ENCODE results near the gene PRKAG2. TPM values are rescaled to one million over a fixed set of nuclear protein-coding genes. Genes with fewer than 3 reads are reported as not detected.

PRKAG2 gene
- total and polyA plus RNA-seq, 4 donors = 17.5 to 33.3 (median 23.9) TPM

- Histone ChIP-seq H3K27ac (ENCODE audit: low read depth in 1 of 2, low read length in 1 of 2) (no peak overlapping the region), H3K9ac (ENCODE audit: insufficient read depth in 1 of 2, low read length in 2 of 2) (no peak overlapping the region), H3K9me3 (ENCODE audit: control insufficient read depth in 4 of 4, insufficient read depth in 3 of 4, low read length in 3 of 4) (no peaks in the 10 kb centered on the region), H3K4me1 (ENCODE audit: control insufficient read depth in 5 of 5, insufficient read depth in 5 of 5, low read length in 5 of 5) (no peaks in the 10 kb centered on the region), H3K27me3 (ENCODE audit: control insufficient read depth in 3 of 3, insufficient read depth in 3 of 3, low read length in 2 of 3) (peaks cover 0 to 33% (median 0%) of the 10 kb centered on the region in 3 donors), H3K4me3 (no peak overlapping the region), H3K36me3 (ENCODE audit: control insufficient read depth in 4 of 4, insufficient read depth in 4 of 4, low read length in 4 of 4) (no peaks in the 10 kb centered on the region)
- no peak for TF ChIP-seq CTCF (IDR thresholded peaks at IDR 0.05; ENCODE audit: control extremely low read depth, extremely low read depth)
- ATAC-seq (ENCODE audit: insufficient read depth, low FRiP score) (no peak), DNase-seq (no peak)
- 90 to 94% methylated on average over 15 of the region's 15 CpGs for WGBS, 2 donors
Measured at GRCh38 chr7:151884312-151885201, 7.6 kb upstream of the PRKAG2 start.

- no peak for TF ChIP-seq CTCF (IDR thresholded peaks at IDR 0.05; ENCODE audit: control extremely low read depth, extremely low read depth)
- no peak overlapping the region for H3K4me3 ChIP-seq
- no peaks in the 10 kb centered on the region for H3K36me3 ChIP-seq (ENCODE audit: control insufficient read depth in 4 of 4, insufficient read depth in 4 of 4, low read length in 4 of 4)
- 85 to 96% methylated on average over 3 of the region's 3 CpGs for WGBS, 2 donors
- DNase-seq (no peak), ATAC-seq (ENCODE audit: insufficient read depth, low FRiP score) (no peak)
- H3K27me3 ChIP-seq (ENCODE audit: control insufficient read depth in 3 of 3, insufficient read depth in 3 of 3, low read length in 2 of 3) = peaks cover 0 to 29% (median 0%) of the 10 kb centered on the region in 3 donors
- no peaks in the 10 kb centered on the region for H3K9me3 ChIP-seq (ENCODE audit: control insufficient read depth in 4 of 4, insufficient read depth in 3 of 4, low read length in 3 of 4)
- no peak overlapping the region for H3K27ac ChIP-seq (ENCODE audit: low read depth in 1 of 2, low read length in 1 of 2)
- no peaks in the 10 kb centered on the region for H3K4me1 ChIP-seq (ENCODE audit: control insufficient read depth in 5 of 5, insufficient read depth in 5 of 5, low read length in 5 of 5)
- no peak overlapping the region for H3K9ac ChIP-seq (ENCODE audit: insufficient read depth in 1 of 2, low read length in 2 of 2)
Measured at GRCh38 chr7:151883857-151884256, 6.9 kb upstream of the PRKAG2 start.

GRCh38 chr7:151882734-151883133, 5.8 kb upstream of the PRKAG2 start:
- no peak for DNase-seq
- H3K27ac ChIP-seq (ENCODE audit: low read depth in 1 of 2, low read length in 1 of 2) = no peak overlapping the region

More at GRCh38 chr7:151882734-151883133, 5.8 kb upstream of the PRKAG2 start:
- Histone ChIP-seq H3K4me1 (ENCODE audit: control insufficient read depth in 5 of 5, insufficient read depth in 5 of 5, low read length in 5 of 5) (peaks cover 0 to 9% (median 2%) of the 10 kb centered on the region in 5 donors), H3K36me3 (ENCODE audit: control insufficient read depth in 4 of 4, insufficient read depth in 4 of 4, low read length in 4 of 4) (no peaks in the 10 kb centered on the region), H3K4me3 (no peak overlapping the region), H3K9me3 (ENCODE audit: control insufficient read depth in 4 of 4, insufficient read depth in 3 of 4, low read length in 3 of 4) (no peaks in the 10 kb centered on the region), H3K9ac (ENCODE audit: insufficient read depth in 1 of 2, low read length in 2 of 2) (no peak overlapping the region), H3K27me3 (ENCODE audit: control insufficient read depth in 3 of 3, insufficient read depth in 3 of 3, low read length in 2 of 3) (peaks cover 0 to 35% (median 0%) of the 10 kb centered on the region in 3 donors)
- no peak for TF ChIP-seq CTCF (IDR thresholded peaks at IDR 0.05; ENCODE audit: control extremely low read depth, extremely low read depth)
- 93 to 95% methylated on average over 2 of the region's 2 CpGs for WGBS, 2 donors
- no peak for ATAC-seq (ENCODE audit: insufficient read depth, low FRiP score)
